CD4-positive, alpha-beta T cell treated with Interleukin-15 for 4 hours (primary cell): ENCODE data around the gene MESD.

Experiments used
- DNase-seq: peaks from one replicate; pipeline ENCODE4 v3.0.0-alpha.2; 2020; ENCODE audit warnings: low spot score

Gene MESD

GRCh38 chr15:80904998-80905397 lies 84.6 kb downstream of the MESD start:
- DNase-seq: no peak

GRCh38 chr15:80902298-80902801 lies 87.3 kb downstream of the MESD start:
- no peak for DNase-seq

GRCh38 chr15:80898040-80898439 lies 91.6 kb downstream of the MESD start:
- DNase-seq: no peak
